ENCODE measurements around the gene FOXD4L4.
"Not testable (repeated sequence)": the region's sequence is repeated elsewhere in the genome, so short reads cannot be mapped to it uniquely, and the experiment has no call there.

Gene FOXD4L4

DNA sequence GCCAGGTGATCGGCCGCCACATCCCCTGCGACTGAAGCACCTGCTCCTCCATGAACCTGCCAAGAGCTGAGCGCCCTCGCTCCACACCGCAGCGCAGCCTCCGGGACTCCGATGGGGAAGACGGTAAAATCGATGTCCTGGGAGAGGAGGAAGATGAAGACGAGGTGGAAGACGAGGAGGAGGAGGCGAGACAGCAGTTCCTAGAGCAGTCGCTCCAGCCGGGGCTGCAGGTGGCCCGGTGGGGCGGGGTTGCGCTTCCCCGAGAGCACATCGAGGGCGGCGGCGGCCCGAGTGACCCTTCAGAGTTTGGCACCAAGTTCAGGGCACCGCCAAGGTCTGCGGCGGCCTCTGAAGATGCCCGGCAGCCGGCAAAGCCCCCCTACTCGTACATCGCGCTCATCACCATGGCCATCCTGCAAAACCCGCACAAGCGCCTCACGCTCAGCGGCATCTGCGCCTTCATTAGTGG lies at the start of gene FOXD4L4:
Gene FOXD4L4 (plus strand): TSS at position 51 of the 469 bp plus-strand sequence. CDS start 0 bp downstream, at position 51.
- CTCF ChIA-PET, H3K4me3 Mint-ChIP-seq, H3K36me3 Mint-ChIP-seq, H3K4me1 Mint-ChIP-seq, H3K9me3 Mint-ChIP-seq, H3K27ac Mint-ChIP-seq, DNase-seq: not testable (repeated sequence)
- peaks cover 15% of the 10 kb centered on the region for H3K27me3 Mint-ChIP-seq

GRCh38 chr9:65703550-65703949 lies 33.4 kb upstream of the FOXD4L4 start:
- H3K27ac Mint-ChIP-seq, H3K36me3 Mint-ChIP-seq, DNase-seq, H3K4me1 Mint-ChIP-seq, CTCF ChIA-PET, H3K9me3 Mint-ChIP-seq, H3K4me3 Mint-ChIP-seq, H3K27me3 Mint-ChIP-seq: not testable (repeated sequence)

GRCh38 chr9:65714445-65714844 lies 22.5 kb upstream of the FOXD4L4 start:
- H3K4me3 Mint-ChIP-seq, CTCF ChIA-PET, H3K36me3 Mint-ChIP-seq, H3K27ac Mint-ChIP-seq, DNase-seq, H3K4me1 Mint-ChIP-seq, H3K9me3 Mint-ChIP-seq, H3K27me3 Mint-ChIP-seq: not testable (repeated sequence)

DNA sequence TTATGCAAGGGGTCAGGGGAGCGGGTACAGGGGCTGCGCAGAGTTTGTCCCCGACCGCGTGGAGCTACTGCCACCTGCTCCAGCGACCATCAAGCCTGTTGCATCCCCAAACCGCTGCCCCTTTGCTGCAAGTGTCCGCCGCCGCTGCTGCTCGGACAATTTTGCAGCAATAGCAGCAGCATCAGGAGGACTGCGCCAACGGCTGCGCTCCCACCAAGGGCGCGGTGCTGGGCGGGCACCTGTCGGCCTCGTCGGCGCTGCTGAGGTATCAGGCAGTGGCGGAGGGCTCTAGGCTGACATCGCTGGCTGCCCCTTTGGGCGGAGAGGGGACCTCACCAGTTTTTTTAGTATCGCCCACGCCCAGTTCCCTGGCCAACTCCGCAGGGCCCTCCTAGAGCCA lies 1.2 kb downstream of the FOXD4L4 start:
- DNase-seq, H3K36me3 Mint-ChIP-seq, H3K27ac Mint-ChIP-seq, H3K9me3 Mint-ChIP-seq, CTCF ChIA-PET, H3K4me3 Mint-ChIP-seq, H3K4me1 Mint-ChIP-seq: not testable (repeated sequence)
- H3K27me3 Mint-ChIP-seq: peaks cover 15% of the 10 kb centered on the region
